IPS-18a (cell line): ENCODE data around the gene PCDHGA2.

Source experiments
- H3K27ac ChIP-seq: one replicate; pipeline ENCODE4 v1.5.1; 2013; ENCODE audit warnings: low read length
- H3K27me3 ChIP-seq: one replicate; pipeline ENCODE4 v1.6.1; 2013; ENCODE audit warnings: mild to moderate bottlenecking, low read length; ENCODE audit not compliant: control insufficient read depth, insufficient read depth
- H3K36me3 ChIP-seq: one replicate; pipeline ENCODE4 v1.6.1; 2013; ENCODE audit warnings: low read depth, low read length; ENCODE audit not compliant: control insufficient read depth
- H3K4me1 ChIP-seq: one replicate; pipeline ENCODE4 v1.6.1; 2013; ENCODE audit warnings: low read depth, low read length; ENCODE audit not compliant: control insufficient read depth
- H3K4me3 ChIP-seq: one replicate; pipeline ENCODE4 v1.5.1; 2013; ENCODE audit warnings: low read length
- H3K9ac ChIP-seq: one replicate; pipeline ENCODE4 v1.6.1; 2013; ENCODE audit warnings: mild to moderate bottlenecking, low read length, moderate library complexity
- H3K9me3 ChIP-seq: one replicate; pipeline ENCODE4 v1.6.1; 2013; ENCODE audit warnings: low read depth, low read length; ENCODE audit not compliant: control insufficient read depth

Gene PCDHGA2

DNA sequence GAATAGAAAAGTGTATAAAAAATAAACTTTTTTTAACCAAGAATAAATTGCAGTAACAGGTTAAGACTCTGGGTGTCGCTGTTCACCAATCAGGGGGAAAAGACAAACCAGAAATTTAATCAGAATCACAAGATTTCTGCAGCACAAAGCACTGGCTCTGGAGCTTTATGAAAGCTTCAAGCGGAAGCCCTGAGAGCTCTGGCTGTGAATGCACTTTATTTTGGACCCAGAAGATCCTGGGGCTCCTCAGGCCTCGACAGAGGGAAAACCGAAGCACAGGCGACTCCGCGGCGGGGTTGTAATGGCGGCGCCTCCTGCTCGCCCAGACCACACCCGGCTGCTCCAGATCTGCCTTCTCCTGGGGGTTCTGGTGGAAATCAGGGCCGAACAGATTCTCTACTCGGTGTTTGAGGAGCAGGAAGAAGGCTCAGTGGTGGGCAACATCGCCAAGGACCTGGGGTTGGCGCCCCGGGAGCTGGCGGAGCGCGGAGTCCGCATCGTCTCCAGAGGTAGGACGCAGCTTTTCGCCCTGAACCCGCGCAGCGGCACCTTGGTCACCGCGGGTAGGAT is 16.4 kb downstream of the PCDHGA2 start, which contains the start of gene PCDHGA4:
Gene PCDHGA4, plus strand, starts transcription at position 122 of the 570 bp plus-strand sequence. Its CDS starts 87 bp downstream, at position 209.
- H3K4me1 ChIP-seq = no peaks in the 10 kb centered on the region
- peaks cover 21% of the 10 kb centered on the region for H3K9me3 ChIP-seq
- H3K36me3 ChIP-seq = no peaks in the 10 kb centered on the region
- no peak within 1 kb of the TSS for H3K9ac ChIP-seq
- H3K27me3 ChIP-seq = no peaks in the 10 kb centered on the region
- H3K4me3 ChIP-seq = no peak within 1 kb of the TSS
- H3K27ac ChIP-seq = no peak within 1 kb of the TSS

DNA sequence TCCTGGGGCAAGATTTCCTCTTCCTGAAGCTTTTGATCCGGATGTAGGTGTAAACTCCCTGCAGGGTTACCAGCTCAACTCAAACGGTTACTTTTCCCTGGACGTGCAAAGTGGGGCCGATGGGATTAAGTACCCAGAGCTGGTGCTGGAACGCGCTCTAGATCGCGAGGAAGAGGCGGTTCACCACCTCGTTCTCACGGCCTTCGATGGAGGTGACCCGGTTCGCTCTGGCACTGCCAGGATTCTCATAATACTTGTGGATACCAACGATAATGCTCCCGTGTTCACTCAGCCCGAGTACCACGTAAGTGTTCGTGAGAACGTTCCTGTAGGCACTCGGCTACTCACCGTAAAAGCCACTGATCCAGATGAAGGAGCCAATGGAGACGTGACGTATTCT is 17.1 kb downstream of the PCDHGA2 start:
- Histone ChIP-seq H3K4me3 (no peak overlapping the region), H3K9ac (no peak overlapping the region), H3K27me3 (no peaks in the 10 kb centered on the region), H3K27ac (no peak overlapping the region), H3K36me3 (no peaks in the 10 kb centered on the region), H3K4me1 (no peaks in the 10 kb centered on the region), H3K9me3 (peaks cover 26% of the 10 kb centered on the region)

DNA sequence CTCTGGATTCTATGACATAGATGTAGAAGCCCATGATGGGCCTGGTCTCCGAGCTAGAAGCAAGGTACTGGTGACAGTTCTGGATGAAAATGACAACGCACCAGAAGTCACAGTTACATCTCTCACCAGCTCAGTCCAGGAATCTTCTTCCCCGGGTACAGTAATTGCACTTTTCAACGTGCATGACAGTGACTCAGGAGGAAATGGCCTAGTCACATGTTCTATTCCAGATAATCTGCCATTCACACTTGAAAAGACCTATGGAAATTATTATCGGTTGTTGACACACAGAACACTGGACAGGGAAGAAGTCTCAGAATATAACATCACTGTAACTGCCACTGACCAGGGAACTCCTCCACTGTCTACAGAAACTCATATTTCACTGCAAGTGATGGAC is 17.6 kb downstream of the PCDHGA2 start:
- Histone ChIP-seq H3K4me3 (no peak overlapping the region), H3K36me3 (no peaks in the 10 kb centered on the region), H3K27me3 (no peaks in the 10 kb centered on the region), H3K4me1 (no peaks in the 10 kb centered on the region), H3K9ac (no peak overlapping the region), H3K9me3 (peaks cover 30% of the 10 kb centered on the region), H3K27ac (no peak overlapping the region)

DNA sequence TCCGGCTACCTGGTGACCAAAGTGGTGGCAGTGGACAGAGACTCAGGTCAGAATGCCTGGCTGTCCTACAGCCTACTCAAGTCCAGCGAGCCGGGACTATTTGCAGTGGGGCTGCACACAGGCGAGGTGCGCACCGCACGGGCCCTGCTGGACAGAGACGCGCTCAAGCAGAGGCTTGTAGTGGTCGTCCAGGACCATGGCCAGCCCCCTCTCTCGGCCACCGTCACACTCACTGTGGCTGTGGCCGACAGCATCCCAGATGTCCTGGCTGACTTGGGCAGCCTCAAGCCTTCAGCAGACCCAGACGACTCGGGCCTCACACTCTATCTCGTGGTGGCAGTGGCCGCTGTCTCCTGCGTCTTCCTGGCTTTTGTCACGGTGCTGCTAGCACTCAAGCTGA is 18.4 kb downstream of the PCDHGA2 start:
- H3K4me1 ChIP-seq = no peaks in the 10 kb centered on the region
- H3K36me3 ChIP-seq = no peaks in the 10 kb centered on the region
- H3K9me3 ChIP-seq = peaks cover 34% of the 10 kb centered on the region

DNA sequence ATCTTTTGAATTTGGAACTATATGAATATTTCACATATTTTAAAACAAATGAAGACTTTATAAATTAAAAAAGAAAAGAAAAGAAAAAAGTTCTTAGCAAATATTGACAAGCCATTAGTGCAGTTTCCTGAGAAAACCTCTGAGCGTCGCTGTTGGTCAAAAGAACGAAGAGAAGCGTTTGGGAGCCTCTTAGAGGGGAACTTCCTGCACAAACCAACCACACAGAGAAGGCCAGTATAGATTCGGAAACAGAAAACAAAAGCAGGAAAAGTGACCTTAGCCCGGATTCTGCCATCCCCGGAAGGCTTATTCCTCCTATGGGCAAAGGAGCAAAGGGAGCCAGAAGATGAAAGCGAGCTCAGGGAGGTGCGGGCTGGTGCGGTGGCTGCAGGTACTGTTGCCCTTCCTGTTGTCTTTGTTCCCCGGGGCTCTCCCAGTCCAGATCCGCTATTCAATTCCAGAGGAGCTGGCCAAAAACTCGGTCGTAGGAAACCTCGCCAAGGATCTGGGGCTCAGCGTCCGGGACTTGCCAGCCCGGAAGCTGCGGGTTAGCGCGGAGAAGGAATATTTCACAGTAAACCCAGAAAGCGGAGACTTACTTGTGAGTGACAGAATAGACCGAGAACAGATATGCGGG is 21.3 kb downstream of the PCDHGA2 start, which contains the start of gene PCDHGB2:
Gene PCDHGB2, plus strand, starts transcription at position 205 of the 637 bp plus-strand sequence. Its CDS starts 142 bp downstream, at position 347.
- Histone ChIP-seq H3K9ac (no peak within 1 kb of the TSS), H3K36me3 (no peaks in the 10 kb centered on the region), H3K27me3 (no peaks in the 10 kb centered on the region), H3K27ac (no peak within 1 kb of the TSS), H3K9me3 (peaks cover 29% of the 10 kb centered on the region), H3K4me3 (no peak within 1 kb of the TSS), H3K4me1 (no peaks in the 10 kb centered on the region)

More for the DNA sequence above, 18.4 kb downstream of the PCDHGA2 start:
- Histone ChIP-seq H3K27ac (no peak overlapping the region), H3K27me3 (no peaks in the 10 kb centered on the region), H3K9ac (no peak overlapping the region), H3K4me3 (no peak overlapping the region)

DNA sequence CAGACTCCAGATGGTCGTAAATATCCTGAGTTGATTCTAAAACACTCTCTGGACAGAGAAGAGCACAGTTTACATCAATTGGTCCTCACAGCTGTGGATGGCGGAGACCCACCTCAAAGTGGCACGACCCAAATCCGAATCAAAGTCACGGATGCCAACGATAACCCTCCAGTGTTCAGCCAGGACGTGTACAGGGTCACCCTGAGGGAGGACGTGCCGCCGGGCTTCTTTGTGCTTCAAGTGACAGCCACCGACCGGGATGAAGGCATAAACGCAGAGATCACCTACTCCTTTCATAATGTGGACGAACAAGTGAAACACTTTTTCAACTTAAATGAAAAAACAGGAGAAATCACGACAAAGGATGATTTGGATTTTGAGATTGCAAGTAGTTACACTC is 22.1 kb downstream of the PCDHGA2 start:
- Histone ChIP-seq H3K27me3 (no peaks in the 10 kb centered on the region), H3K9me3 (peaks cover 34% of the 10 kb centered on the region), H3K4me3 (no peak overlapping the region), H3K27ac (no peak overlapping the region), H3K9ac (no peak overlapping the region), H3K36me3 (no peaks in the 10 kb centered on the region), H3K4me1 (no peaks in the 10 kb centered on the region)

DNA sequence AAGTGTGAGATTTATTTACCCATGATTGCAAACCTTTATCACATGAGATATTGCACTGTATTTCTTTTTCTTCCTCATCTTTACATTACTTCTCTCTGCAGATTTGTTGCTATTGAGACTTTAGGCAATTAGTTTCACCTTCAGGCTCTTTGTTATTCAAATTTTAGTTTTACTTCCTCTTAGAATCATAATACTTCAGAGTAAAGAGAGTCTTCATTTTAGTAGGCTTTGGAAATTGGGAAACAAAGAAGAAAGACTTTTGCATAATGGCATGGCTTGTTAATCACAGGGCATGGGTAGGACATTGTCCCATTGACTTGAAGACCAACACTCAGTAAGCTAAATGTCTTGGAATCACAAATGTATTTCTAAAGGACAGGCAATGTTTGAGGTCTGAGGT is 24.2 kb downstream of the PCDHGA2 start:
- H3K27ac ChIP-seq = no peak overlapping the region
- H3K27me3 ChIP-seq = no peaks in the 10 kb centered on the region
- no peaks in the 10 kb centered on the region for H3K36me3 ChIP-seq
- no peak overlapping the region for H3K9ac ChIP-seq
- no peaks in the 10 kb centered on the region for H3K4me1 ChIP-seq
- peaks cover 38% of the 10 kb centered on the region for H3K9me3 ChIP-seq
- H3K4me3 ChIP-seq = no peak overlapping the region

DNA sequence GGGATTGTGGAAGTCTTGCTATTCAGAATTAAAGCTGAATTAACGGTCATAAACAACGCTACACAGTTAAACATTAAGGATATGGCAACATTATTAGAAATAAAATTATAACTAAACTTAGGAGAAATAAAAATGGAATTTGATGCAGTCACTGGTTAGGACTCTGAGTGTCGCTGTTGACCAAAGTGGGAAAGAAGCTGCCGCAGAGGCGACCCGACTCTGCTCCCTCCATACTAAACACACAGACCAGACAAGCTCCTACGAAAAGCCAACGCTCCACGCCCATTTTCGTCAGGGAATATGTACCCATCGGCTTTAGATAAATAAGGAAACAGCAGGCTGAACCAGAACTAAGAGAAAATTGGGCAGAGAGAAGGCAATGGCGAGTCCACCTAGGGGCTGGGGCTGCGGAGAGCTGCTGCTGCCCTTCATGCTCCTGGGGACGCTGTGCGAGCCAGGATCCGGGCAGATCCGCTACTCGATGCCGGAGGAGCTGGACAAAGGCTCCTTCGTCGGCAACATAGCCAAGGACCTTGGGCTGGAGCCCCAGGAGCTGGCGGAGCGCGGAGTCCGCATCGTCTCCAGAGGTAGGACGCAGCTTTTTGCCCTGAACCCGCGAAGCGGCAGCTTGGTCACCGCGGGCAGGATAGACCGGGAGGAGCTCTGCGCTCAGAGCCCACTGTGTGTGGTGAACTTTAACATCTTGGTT is 25.5 kb downstream of the PCDHGA2 start, which contains the start of gene PCDHGA5:
Gene PCDHGA5, plus strand, starts transcription at position 211 of the 709 bp plus-strand sequence. Its CDS starts 169 bp downstream, at position 380.
- Histone ChIP-seq H3K36me3 (no peaks in the 10 kb centered on the region), H3K4me3 (no peak within 1 kb of the TSS), H3K9ac (no peak within 1 kb of the TSS), H3K27me3 (no peaks in the 10 kb centered on the region), H3K4me1 (no peaks in the 10 kb centered on the region), H3K27ac (no peak within 1 kb of the TSS), H3K9me3 (peaks cover 35% of the 10 kb centered on the region)

DNA sequence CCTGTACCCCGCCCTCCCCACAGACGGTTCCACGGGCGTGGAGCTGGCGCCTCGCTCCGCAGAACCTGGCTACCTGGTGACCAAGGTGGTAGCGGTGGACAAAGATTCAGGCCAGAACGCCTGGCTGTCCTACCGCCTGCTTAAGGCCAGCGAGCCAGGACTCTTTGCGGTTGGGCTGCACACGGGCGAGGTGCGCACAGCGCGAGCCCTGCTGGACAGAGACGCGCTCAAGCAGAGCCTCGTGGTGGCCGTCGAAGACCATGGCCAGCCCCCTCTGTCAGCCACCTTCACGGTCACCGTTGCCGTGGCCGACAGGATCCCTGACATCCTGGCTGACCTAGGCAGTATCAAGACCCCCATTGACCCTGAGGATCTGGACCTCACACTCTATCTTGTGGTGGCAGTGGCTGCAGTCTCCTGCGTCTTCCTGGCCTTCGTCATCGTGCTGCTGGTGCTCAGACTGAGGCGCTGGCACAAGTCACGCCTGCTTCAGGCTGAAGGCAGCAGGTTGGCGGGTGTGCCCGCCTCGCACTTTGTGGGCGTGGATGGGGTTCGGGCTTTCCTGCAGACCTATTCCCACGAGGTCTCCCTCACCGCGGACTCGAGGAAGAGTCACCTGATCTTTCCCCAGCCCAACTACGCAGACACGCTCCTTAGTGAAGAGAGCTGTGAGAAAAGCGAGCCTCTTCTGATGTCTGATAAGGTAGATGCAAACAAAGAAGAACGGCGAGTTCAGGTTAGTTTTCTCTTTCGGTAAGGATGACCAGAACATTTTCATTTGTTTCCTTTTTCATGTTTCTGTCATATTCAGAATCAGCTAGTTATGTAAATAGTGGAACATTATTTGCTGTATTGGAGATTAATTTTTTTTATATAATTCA is 27.7 kb downstream of the PCDHGA2 start:
- Histone ChIP-seq H3K27ac (no peak overlapping the region), H3K4me3 (no peak overlapping the region), H3K4me1 (no peaks in the 10 kb centered on the region), H3K9ac (no peak overlapping the region), H3K9me3 (peaks cover 25% of the 10 kb centered on the region), H3K36me3 (no peaks in the 10 kb centered on the region), H3K27me3 (no peaks in the 10 kb centered on the region)

DNA sequence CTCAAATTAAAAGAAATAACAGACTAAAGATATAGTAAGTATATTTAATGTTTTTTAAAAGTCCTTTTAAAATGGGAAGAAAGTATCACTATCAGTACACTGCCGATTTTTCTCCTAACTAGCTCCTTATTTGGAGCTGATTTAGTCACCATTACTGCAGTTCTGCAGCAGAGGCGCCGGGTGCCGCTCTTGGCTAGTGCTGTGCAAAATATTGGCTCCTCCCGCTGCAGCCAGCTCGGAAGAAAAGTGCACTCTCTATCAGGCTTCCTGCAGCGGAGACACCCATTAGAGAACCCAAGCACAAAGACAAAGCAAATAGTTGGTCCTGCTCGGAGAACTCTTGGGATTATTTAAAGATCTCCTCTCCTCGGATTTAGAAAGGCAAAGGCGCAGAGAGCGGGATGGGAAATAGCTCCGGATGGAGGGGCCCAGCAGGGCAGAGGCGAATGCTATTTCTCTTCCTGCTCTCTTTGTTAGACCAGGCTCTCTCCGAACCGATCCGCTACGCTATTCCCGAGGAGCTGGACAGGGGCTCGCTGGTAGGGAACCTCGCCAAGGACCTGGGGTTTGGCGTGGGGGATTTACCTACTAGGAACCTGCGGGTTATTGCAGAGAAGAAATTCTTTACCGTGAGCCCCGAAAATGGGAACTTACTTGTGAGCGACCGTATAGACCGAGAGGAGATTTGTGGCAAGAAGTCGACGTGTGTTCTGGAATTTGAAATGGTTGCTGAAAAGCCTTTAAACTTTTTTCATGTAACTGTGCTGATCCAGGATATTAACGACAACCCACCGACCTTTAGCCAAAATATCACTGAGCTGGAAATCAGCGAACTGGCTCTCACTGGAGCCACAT is 31.7 kb downstream of the PCDHGA2 start, which contains the start of gene PCDHGB3:
Gene PCDHGB3, plus strand, starts transcription at position 249 of the 855 bp plus-strand sequence. Its CDS starts 153 bp downstream, at position 402.
- Histone ChIP-seq H3K9ac (no peak within 1 kb of the TSS), H3K27ac (no peak within 1 kb of the TSS), H3K36me3 (no peaks in the 10 kb centered on the region), H3K4me3 (no peak within 1 kb of the TSS), H3K27me3 (no peaks in the 10 kb centered on the region), H3K9me3 (peaks cover 26% of the 10 kb centered on the region), H3K4me1 (no peaks in the 10 kb centered on the region)
